ENCODE data around the gene ABHD6. TPM values are rescaled to one million over a fixed set of nuclear protein-coding genes. Genes with fewer than 3 reads are reported as not detected.
"Not testable (repeated sequence)": the region's sequence is repeated elsewhere in the genome, so short reads cannot be mapped to it uniquely, and the experiment has no call there.

The ABHD6 gene
- total RNA-seq, 1 donor from 2014 or later: 9.5 TPM

DNA sequence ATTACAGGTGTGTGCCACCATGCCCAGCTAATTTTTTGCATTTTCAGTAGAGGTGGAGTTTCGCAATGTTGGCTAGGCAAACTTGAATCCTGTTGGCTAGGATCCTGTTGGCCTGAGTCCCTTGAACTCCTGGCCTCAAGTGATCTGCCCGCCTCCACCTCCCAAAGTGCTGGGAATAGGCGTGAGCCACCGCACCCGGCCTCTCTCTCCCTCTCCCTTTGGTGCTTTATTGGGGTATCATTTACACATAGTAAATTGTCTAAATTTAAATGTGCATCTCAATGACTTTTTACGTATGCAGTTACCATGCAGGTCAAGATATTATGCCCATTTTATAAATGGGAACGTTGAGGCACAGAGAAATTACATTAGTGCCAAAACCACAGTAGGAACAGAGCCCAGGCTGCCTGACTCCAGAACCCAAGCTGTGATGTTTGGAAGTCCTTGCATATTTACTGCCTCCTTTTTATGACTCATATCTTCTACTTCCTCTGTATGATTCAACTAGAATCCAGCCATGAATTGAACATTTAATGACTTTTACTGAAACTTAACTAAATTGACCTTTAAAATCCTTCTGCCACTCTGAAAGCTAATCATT, 34.4 kb downstream of the ABHD6 start:
- DNase-seq (ENCODE audit: extremely low read depth, low read depth, low spot score): peak; percentile 57

DNA sequence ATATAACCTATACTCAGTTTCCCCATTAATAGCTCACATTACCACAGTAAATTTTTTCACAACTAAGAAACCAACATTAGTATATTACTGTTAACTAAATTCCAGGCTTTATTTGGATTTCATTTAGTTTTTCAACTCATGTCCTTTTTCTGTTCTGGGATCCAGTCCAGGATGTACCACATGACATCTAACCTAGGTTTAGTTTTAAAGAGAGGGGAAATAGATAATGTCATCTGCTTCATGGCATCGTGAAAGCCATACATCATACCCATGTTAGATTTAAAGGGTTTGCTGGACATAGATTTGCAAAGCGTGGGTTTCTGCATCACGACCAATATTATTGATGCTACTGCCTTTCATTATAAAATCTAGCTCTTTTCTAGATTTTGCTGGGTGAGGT, 35.3 kb downstream of the ABHD6 start:
- no peak for DNase-seq (ENCODE audit: extremely low read depth, low read depth, low spot score)

DNA sequence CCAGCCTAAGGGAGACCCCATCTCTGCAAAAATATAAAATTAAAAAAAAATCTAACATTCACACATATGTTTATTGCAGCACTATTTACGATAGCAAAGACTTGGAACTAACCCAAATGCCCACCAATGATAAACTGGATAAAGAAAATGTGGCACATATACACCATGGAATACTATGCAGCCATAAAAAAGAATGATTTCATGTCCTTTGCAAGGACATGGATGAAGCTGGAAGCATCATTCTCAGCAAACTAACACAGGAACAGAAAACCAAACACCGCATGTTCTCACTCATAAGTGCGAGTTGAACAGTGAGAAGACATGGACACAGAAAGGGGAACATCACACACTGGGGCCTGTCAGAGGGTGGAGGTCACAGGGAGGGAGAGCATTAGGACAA, 35.8 kb downstream of the ABHD6 start:
- DNase-seq (ENCODE audit: extremely low read depth, low read depth, low spot score): not testable (repeated sequence)

DNA sequence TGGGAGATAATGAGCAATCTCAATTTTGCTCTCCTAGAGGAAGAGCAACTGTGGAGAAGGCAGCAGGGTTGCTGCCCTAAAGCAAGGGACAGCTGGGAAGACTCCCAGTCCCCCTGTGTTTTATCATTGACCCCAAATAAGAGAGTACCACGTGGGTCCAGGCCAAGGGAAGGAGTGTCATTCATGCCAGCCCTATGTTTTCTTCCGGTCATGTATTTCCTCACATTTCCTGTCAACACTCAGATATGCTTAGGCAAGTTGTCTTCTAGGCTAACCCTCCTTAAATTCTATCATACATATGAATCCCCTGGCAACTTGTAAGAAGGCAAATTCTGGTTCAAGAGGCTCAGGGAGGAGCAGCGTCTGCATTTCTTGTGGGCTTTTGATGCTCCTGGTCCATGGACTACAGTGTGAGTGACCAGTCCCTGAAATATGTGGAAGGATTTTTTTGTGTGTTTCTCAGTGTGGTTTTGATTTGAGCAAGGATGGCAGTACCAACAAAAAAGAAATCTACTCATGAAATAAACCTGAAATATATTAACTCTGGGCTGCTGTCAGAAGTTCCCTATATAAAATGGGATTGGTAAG, 36.5 kb downstream of the ABHD6 start:
- no peak for DNase-seq (ENCODE audit: extremely low read depth, low read depth, low spot score)

DNA sequence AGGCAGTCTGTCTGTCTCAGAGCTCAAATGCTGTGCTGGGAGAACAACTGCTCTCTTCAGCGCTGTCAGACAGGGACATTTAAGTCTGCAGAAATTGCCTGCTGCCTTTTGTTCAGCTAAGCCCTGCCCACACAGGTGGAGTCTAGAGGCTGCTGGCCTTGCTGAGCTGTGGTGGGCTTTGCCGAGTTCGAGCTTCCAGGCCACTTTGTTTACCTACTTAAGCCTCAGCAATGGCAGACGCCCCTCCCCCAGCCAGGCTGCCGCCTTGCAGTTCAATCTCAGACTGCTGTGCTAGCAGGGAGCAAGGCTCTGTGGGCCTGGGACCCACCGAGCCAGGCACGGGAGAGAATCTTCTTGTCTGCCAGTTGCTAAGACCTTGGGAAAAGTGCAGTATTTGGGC, 43.5 kb downstream of the ABHD6 start:
- DNase-seq (ENCODE audit: extremely low read depth, low read depth, low spot score): no peak

DNA sequence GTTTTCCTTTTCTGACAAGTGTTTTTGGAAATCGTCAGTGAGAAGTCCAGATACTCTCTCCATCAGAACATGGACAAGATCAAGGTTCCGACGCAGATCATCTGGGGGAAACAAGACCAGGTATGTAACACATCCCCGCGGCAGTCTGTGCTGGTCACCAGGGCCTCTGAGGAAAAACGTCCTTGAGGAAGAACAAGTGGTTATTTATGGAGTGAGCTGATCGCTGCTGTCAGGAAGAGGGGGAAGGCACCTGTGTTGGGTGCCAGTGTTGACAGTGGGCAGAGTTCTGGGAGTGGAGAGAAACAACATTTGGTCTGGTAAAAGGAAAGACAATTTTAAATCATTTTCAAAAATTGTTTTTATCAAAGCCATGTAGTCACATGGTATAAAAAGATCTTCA, 47.7 kb downstream of the ABHD6 start:
- no peak for DNase-seq (ENCODE audit: extremely low read depth, low read depth, low spot score)

DNA sequence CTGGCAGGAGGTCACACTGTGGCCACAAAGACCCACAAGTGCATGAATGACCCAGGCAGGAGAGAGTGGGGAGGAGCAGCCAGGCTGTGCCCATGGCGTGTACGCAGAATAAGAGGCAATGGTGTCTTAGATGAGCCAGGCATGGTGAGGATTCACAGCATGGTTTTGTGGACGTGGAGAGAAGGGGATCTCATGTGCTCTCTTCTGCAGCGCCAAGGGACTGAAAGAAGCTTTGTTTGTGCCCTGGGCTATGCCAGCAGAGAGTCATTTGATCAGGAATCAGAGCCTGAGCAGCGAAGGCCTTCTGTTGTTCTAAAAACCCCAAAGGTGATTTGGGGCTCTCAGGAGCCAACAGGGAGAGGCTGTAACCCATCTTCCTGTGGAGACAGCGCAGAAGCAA, 49.8 kb downstream of the ABHD6 start:
- DNase-seq (ENCODE audit: extremely low read depth, low read depth, low spot score): no peak

DNA sequence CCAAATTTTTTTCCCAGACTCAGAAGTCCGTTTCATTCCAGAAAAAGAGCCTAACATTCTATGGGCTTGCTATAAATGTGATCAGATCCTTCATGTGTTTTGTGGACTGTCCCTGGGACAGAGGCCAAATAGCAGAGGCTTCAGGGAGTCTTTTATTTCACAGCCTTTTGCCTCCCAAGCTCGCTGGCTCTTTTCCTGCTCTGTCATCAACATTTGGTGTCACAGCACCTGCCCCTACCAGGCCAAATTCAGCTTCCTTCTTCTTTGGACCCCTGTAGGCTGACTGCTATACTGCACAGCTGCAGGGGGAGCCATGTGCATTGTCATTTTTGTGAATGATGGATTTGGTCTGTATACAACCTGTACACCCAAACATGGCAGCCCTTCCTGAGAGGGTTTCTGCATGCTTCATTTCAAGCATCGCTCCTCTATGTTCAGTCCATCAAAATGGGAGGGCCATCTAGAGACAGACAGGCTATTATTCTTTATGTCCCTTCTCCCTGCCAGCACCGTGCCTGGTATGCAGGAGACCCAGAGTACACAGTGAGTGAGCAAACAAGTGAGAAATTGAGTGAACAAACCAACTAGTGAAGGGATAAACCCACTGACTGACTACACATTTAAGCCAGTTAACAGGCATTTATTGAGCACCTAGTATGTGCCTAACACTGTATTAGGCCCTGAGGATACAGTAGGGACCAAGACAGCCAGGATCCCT, 50.6 kb downstream of the ABHD6 start:
- DNase-seq (ENCODE audit: extremely low read depth, low read depth, low spot score): no peak

DNA sequence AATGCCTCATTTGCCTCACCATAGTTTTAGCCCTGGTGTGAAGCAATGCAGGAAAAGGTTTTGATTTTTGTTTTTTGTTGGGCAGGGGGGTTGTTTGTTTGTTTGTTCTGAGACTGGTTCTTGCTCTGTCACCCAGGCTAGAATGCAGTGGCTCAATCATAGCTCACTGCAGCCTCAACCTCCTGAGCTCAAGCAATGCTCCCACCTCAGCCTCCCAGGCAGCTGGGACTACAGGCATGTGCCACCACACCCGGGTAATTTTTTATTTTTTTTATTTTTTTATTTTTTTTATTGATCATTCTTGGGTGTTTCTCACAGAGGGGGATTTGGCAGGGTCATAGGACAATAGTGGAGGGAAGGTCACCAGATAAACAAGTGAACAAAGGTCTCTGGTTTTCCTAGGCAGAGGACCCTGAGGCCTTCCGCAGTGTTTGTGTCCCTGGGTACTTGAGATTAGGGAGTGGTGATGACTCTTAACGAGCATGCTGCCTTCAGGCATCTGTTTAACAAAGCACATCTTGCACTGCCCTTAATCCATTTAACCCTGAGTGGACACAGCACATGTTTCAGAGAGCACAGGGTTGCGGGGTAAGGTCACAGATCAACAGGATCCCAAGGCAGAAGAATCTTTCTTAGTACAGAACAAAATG, 51.5 kb downstream of the ABHD6 start:
- not testable (repeated sequence) for DNase-seq (ENCODE audit: extremely low read depth, low read depth, low spot score)

DNA sequence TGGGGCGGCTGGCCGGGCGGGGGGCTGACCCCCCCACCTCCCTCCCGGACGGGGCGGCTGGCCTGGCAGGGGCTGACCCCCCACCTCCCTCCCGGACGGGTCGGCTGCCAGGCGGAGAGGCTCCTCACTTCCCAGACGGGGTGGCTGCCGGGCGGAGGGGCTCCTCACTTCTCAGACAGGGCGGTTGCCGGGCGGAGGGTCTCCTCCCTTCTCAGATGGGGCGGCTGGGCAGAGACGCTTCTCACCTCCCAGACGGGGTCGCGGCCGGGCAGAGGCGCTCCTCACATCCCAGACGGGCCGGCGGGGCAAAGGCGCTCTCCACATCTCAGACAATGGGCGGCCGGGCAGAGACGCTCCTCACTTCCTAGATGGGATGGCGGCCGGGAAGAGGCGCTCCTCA, 52.9 kb downstream of the ABHD6 start:
- DNase-seq (ENCODE audit: extremely low read depth, low read depth, low spot score): not testable (repeated sequence)

DNA sequence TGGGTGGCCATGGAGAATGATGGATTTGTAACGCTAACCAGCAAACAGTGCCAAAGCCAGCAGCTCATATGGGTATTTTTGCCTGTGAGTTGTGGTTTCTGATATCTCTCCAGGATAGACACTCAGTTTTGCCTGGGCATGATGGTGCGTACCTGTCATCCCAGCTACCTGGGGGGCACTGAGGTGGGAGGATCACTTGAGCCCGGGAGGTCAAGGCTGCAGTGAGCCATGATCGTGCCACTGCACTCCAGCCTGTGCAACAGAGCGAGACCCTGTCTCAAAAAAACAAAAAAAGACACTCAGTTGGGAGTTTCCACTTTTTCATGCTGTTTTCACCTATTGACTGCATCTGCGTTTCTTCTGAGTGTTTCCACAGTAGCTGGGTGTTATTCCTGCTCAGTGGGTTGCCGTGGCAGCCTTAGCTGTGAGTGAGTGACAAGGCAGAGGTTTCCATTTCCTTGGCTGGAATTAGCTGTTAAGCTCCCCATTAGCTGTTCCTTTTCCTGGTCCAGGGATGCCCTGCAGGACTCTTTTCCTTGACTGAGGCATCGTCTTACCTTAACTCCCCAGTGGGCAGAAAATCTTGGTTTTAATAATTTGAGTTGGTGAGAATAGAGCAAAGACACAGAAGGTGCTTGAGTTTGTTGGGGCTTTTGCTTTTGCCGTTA, 54.2 kb downstream of the ABHD6 start:
- DNase-seq (ENCODE audit: extremely low read depth, low read depth, low spot score): no peak

DNA sequence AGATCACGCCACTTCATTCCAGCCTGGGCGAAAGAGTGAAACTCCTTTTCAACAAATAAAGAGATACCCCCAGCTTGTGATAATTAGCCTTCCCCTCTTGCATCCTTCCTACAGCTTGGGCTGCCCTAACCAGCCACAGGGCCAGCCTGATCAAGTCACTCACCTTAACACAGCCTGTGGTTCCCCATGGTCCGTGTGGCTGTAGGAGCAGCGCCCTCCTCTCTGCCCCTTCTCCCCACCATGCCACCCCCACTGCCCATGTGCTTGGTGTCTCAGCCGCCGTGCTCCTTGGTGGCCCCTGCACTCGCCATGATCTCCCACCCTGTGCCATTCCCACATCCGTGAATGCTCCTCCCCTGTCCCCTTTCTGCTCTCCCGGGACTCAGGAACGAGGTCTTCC, 55.3 kb downstream of the ABHD6 start:
- DNase-seq (ENCODE audit: extremely low read depth, low read depth, low spot score): no peak

DNA sequence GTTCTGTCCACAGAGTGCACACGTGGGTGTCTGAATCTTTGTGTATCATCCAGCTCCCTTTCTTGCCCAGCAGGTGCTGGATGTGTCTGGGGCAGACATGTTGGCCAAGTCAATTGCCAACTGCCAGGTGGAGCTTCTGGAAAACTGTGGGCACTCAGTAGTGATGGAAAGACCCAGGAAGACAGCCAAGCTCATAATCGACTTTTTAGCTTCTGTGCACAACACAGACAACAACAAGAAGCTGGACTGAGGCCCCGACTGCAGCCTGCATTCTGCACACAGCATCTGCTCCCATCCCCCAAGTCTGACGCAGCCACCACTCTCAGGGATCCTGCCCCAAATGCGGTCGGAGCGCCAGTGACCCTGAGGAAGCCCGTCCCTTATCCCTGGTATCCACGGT, 55.9 kb downstream of the ABHD6 start:
- no peak for DNase-seq (ENCODE audit: extremely low read depth, low read depth, low spot score)

DNA sequence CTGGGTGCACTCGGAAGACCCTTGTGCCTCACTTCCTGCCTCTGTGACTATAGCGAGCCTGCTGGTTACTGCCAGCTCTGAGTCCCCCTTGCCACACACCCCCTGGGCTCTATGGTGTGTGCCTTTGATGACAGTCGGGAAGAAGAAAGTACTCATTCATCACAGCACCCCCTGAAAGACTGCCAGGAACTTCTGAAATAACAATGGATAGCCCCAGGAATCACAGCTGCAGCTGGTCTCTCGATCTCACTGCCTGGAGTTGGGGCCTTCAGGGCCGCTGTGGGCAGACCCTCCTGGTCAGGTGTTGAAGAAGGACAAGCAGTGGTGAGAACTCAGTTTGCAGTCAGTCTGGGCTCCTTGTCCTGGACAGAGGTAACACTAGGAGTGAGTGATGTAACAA, 58.7 kb downstream of the ABHD6 start:
- DNase-seq (ENCODE audit: extremely low read depth, low read depth, low spot score): no peak

DNA sequence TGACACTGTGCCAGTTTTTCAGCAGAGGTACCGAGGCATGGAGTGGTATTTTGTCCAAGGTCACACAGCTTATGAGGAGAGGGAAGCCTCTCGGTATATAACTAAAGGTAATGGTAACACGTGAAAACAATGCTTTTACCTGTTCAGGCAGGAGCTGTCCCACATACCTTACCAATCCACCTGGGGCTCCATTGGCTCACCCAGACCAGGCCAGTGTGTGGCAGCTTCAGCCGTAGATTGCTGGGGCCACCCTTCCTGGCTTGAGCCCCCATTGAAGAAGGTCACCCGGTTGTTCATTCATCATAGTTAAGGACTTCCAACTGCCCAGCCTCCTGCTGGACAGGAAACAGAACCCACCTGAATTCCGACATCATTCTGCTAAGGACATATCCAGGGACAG, 59.3 kb downstream of the ABHD6 start:
- DNase-seq (ENCODE audit: extremely low read depth, low read depth, low spot score): no peak

DNA sequence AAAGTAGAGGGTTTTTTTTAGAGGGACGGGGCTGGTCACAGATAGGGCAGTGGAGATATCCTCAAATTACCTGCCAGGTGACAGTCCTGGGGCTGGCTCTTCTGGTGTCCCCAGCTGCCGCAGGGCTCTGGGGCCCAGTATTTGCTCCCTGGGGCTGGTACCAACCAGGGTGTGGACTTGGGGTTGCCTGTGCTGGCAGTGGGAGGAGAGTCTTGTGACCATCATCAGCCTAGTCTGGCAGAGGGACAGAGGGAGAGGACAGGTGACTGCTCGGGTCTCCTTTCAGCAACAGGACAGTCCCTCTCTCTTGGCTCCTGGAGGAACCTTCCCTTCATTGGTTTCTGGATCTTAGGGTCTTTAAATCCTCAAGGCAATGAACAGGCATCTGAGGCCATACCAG, 60.6 kb downstream of the ABHD6 start:
- no peak for DNase-seq (ENCODE audit: extremely low read depth, low read depth, low spot score)

DNA sequence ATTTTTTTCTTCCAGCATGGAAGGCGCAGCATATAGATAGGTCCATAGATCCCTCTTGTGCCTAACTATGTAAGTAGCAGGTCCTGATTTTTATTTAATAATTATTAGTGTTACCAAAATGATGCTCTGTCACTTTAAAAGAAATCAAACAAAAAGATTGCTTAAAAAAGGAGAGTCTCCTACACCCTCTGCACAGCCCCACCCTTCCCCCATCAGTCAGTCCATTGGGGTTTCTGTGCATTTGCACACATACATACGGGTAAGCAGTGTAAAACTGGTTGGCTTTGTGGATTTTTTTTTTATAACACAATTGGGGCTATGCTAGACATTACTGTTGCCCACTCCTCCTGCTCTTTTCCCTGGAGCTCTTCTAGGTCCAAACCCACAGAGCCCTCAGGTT, 61.5 kb downstream of the ABHD6 start:
- no peak for DNase-seq (ENCODE audit: extremely low read depth, low read depth, low spot score)

DNA sequence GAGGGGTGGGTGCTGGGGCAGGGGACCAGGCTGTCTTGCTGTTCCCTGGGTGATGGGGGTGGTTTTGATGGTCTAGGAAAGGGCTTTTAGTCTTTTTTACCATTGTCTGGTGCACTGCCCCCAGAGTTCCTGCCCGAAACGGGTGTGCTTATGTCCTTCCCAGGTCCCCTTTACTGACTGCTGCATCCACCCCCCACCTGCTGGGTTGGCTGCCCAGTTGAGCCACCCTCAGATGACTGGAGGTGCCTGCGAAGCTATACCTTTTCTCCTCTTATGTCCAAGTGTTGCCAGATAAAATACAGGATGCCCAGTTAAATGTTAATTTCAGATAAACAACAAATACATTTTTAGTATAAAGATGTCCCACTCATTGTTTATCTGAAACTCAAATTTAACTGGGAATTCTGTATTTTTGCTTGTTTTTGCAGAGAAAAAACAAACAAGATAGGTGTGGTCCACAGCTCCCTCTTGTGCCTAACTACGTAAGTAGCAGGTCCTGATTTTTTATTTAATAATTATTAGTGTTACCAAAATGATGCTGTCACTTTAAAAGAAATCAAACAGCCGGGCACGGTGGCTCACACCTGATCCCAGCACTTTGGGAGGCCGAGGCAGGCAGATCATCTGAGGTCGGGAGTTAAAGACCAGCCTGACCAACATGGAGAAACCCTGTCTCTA, 62.4 kb downstream of the ABHD6 start:
- no peak for DNase-seq (ENCODE audit: extremely low read depth, low read depth, low spot score)

DNA sequence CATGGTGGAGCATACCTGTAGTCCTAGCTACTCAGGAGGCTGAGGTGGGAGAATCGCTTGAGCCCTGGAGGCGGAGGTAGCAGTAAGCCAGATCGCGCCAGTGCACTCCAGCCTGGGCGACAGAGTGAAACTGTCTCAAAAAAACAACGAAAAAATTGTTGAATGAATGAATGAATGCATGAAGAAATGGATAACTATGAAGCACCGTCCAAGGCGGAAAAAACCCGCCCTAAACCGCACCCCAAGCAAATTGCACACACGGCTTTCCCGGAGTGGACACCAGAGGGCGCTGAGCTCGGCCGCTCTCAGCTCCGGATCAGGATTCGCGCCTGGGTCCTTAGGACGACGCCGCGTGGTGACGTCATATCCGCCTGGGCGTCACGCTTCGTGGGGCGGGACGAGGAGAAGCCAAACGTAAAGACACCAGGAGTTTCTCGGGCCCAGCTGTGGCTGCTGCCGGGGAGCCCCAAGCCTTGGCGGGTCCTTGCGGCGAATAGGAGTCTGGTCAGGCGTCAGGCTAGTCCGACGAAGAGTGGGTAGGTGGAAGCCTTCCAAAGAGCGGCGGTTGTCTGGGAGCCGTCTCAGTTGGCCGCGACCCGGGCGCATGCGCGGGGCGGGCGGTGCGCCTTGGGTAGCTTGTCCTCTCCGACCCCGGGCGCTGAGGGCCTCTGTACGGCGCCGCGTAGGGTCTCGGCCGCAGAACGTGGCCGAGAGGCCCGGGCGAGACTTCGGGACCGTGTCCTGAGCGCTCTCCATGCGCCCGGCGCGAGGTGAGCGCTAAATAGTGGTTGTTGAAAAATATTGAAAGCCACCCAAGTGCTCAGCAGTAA, 68.5 kb downstream of the ABHD6 start, which contains the start of the genes HTD2 and RPP14:
HTD2 (plus strand) TSS at position 639 of the 830 bp plus-strand sequence. CDS start 11,094 bp downstream, outside the sequence.
RPP14 (plus strand) TSS at position 364 of the 830 bp plus-strand sequence. CDS start 4,085 bp downstream, outside the sequence.
- peak; percentile 87 for DNase-seq (ENCODE audit: extremely low read depth, low read depth, low spot score)

Data from glomerular endothelial cell (primary cell).